Activated T-helper 1 cell treated with anti-CD3 and anti-CD28 coated beads, Interleukin-2, amount 50 U/mL, for 16 hours (primary cell): ENCODE measurements around the gene SLC38A11.

Experiments used
- DNase-seq, 2 donors: peaks; one replicate each; pipeline ENCODE4 v3.0.0-alpha.2; 2020; ENCODE audit warnings: low read depth in 1 of 2, low spot score in 1 of 2

SLC38A11 gene

GRCh38 chr2:164969909-164970690 lies 14.8 kb upstream of the SLC38A11 start:
- no peak for DNase-seq

- DNase-seq: no peak
These were observed 12.5 kb upstream of the SLC38A11 start for GRCh38 chr2:164967781-164968228.

- no peak for DNase-seq
These were observed 12.0 kb upstream of the SLC38A11 start for GRCh38 chr2:164967361-164967760.

GRCh38 chr2:164964700-164965099 lies 9.4 kb upstream of the SLC38A11 start:
- DNase-seq: no peak

DNA sequence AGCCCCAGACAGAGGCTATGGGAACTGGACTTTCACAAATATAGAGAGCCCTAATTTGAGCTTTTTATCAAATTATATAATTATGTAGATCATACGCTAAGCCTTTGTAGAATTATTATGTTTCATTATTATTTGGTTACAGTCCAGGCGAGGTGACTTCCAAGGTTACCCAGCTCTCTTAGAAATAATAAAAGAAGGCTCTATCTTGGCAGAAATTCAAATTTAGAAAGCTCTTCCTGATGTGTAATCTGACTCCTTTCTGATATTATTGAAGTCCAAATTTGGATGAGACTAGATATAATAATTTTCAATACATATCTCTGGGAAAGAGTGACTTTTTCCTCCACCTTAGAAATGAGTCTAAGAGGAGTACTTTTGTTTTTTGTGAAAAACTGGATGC lies 4.8 kb upstream of the SLC38A11 start:
- no peak for DNase-seq

GRCh38 chr2:164954186-164954585 lies 1.1 kb downstream of the SLC38A11 start:
- no peak for DNase-seq

GRCh38 chr2:164953279-164953678 lies 2.0 kb downstream of the SLC38A11 start:
- DNase-seq: no peak

- no peak for DNase-seq
These were observed 3.1 kb downstream of the SLC38A11 start for GRCh38 chr2:164952057-164952702.

DNA sequence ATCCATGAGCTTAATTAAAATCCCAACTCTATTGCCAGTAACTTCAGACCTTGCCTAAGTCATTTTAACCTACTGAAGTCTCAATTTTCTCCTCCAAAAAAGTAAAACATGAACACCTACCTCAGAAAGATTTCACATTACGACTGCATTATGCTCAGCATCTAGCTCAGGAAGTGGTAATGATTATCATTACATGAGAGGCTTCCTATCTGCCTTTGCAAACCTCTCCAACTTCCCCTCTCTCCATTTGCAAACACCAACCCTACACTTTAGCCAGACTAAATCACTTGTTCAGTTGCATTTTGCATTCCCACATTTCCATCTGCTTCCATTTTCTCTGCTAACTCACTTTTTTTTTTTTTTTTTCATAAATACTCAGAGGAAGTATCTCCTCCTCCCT lies 6.8 kb downstream of the SLC38A11 start:
- DNase-seq: no peak

GRCh38 chr2:164947281-164947680 lies 8.0 kb downstream of the SLC38A11 start:
- DNase-seq: no peak

GRCh38 chr2:164943289-164943688 lies 12.0 kb downstream of the SLC38A11 start:
- DNase-seq: no peak

- DNase-seq: no peak
These were observed 17.4 kb downstream of the SLC38A11 start for GRCh38 chr2:164937864-164938401.

- DNase-seq: no peak
These were observed 19.9 kb downstream of the SLC38A11 start for GRCh38 chr2:164935118-164936101.

- DNase-seq: no peak
These were observed 20.8 kb downstream of the SLC38A11 start for GRCh38 chr2:164934401-164935117.

DNA sequence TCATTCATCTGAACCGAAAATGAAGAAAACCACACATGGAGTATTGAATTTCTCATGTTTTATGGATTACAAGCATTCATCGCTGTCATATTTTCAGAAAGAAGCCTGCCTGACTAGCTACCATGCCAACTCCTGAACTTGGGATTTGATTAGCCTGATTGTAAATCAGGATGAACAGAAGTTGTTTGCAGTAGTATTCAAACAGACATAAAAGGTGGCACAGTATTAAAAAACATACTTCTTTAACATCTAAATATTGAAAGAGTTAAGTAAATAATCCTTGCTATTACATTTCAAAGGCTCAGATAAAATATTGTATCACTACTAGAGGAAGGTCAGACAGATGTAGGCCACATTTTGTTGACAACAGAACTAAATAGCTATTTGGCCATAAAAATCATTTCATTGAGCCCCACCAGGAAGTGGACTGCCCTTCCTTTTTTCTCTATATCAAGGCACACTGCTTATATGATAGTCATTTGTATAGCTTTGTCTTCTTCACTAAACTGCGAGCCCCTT lies 21.6 kb downstream of the SLC38A11 start:
- DNase-seq: no peak

DNA sequence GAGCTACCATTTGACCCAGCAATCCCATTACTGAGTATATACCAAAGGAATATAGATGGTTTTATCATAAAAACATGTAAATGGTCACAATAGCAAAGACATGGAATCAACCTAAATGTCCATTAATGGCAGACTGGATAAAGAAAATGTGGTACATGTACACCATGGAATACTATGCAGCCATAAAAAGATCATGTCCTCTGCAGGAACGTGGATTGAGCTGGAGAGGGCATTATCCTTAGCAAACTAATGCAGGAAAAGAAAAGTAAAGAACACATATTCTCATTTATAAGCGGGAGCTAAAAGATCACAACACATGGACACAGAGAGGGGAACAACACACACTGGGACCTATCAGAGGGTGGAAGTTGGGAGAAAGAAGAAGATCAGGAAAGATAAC lies 22.9 kb downstream of the SLC38A11 start:
- DNase-seq: no peak

- DNase-seq: no peak
These were observed 27.1 kb downstream of the SLC38A11 start for GRCh38 chr2:164928101-164928673.

- DNase-seq: no peak
These were observed 33.2 kb downstream of the SLC38A11 start for GRCh38 chr2:164922134-164922533.

DNA sequence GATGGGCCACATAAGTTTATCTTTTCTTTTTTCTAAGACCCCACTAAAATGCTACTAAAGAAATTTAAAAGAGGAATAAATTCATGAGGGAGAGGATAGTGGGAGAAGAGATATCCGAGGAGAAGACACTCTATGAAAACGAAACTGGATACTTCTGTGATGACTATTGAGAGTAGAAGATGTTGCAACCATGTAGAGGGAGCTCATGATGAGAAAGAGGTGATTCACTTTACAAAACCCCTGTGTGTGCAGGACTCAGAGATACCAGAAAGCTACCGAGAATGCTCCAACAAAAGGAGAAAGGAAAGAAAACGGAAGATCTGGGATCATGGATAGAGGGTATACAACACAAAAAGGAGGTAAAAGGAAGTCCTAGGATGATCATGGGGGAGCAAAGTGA lies 34.9 kb downstream of the SLC38A11 start:
- no peak for DNase-seq

DNA sequence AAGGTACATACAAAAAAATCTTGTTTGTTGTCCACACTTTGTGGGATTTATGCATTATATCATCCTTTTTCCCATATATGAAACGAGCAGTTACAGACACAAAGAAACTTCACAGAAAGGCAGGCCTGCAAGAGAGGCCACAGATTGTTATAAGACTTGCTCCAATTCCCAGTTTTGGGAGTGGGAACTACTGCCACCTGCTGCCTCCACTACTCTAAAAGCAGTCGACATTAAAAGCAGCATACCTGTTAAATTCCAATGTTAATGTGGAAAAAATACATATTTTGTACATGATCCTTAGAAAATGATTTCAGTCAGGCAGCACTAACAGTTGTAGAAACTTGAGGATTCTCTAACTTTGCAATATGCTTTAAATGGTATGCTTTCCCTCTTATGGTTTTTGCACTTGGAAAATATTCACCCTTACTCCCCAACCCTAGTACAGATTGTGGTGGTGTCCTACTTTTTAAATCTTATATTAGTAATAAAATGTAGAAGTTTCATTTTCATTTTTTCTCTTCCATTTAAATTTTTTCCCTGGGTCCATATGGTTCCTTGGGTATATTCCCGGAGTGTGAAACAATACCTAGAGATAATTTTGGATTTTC lies 37.9 kb downstream of the SLC38A11 start:
- no peak for DNase-seq
